Activated CD4-positive, alpha-beta T cell treated with anti-CD3 and anti-CD28 coated beads, Interleukin-2, amount 50 U/mL, for 48 hours (primary cell): ENCODE measurements around the gene RIIAD1.
"Not testable (repeated sequence)": the region's sequence is repeated elsewhere in the genome, so short reads cannot be mapped to it uniquely, and the experiment has no call there.

ENCODE experiments used
- DNase-seq, 2 experiments: peaks; one replicate each; pipeline ENCODE4 v3.0.0-alpha.2; 2020

Gene RIIAD1

DNA sequence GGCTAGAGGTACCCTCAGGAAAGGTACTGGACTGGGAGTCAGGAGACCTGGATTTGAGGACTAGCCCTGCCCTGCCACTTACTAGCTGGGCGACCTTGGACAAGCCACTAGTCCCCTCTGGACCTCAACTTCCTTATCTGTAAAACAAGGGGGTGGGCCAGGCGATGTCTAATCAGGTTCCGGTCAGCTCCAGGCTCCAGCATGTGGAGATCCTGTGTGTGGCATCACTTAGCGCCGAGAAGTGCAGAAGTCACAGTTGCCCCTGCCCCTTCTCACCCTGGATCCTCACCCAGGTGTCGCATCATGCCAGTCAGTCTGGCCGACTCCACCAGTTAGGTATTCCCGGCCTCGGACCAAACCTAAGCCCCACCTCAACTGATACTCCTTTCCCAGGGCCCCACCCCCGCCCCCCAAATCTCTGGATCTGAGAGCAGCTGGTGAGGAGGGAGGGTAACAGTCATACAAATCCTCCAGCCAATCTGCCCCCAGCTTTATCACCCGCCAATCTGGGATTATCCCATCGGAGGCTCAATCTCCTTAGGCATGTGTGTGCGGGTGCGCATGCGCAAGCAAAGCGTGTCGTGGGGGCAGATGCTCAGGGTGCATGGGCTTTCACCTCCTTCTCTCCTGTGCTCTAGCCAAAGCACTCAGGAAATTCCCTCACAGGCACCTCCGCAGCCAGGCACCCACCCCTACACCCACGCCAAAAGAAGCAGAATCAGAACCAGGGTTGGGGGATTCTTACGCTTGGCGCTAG, 10.1 kb upstream of the RIIAD1 start:
- no peak for DNase-seq

DNA sequence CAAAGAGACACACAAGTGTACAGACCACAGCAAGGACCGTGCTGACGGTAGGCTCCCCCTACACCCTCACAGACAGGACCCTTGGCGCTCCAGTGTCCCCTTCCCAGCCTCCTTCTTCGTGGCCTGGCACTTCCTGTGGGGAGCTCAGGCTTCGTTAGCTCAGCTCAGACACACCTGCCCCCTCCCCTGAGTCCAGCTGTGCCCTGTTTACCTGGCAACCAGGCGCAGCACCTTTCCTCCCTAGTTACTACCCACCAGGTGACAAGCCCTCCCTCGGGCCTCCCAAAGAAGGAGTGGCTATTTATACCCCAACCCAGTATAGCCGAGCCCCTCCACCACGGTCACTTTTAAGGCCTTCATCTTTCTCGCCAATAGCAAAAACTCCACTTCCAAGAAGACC, 9.4 kb upstream of the RIIAD1 start:
- no peak for DNase-seq

DNA sequence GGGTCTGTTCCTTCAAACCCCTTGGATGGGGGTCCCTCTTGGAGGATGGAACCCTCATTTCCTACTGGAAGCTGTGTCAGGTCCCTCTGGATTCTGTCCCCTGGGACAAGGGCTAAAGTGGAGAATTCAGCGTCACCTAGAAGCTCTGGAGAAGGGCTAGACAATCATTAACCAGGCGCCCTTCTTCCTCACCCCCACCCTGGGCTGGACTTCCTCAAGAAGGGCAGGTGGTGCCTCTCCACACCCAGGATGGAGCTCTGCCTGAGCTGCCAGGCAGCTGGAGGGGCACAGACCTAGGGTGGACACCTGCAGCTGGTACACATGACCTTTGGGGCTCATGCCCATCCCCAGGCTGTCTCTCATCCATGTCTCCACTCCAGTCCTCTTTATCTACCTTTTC, 8.3 kb upstream of the RIIAD1 start:
- DNase-seq, result no peak

DNA sequence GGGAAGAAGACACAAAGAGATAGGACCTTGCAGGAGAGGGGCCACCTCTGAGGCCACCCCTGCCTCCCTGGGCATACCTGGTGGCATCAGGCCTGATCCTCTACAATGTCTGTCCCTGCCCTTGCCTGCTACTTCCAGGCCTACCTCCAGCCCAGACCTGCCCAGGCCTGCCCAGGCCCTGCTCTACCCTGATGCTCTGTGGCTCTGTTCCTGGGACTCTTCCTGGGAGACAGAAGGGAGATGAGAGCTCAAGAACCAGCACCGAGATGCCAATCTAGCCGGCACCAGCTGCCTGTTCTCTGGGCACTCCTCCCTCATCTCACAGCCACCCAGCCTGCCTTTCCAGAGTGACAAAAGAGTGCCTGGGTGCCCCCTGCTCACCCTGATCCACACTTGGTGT, 7.4 kb upstream of the RIIAD1 start:
- DNase-seq, result no peak

DNA sequence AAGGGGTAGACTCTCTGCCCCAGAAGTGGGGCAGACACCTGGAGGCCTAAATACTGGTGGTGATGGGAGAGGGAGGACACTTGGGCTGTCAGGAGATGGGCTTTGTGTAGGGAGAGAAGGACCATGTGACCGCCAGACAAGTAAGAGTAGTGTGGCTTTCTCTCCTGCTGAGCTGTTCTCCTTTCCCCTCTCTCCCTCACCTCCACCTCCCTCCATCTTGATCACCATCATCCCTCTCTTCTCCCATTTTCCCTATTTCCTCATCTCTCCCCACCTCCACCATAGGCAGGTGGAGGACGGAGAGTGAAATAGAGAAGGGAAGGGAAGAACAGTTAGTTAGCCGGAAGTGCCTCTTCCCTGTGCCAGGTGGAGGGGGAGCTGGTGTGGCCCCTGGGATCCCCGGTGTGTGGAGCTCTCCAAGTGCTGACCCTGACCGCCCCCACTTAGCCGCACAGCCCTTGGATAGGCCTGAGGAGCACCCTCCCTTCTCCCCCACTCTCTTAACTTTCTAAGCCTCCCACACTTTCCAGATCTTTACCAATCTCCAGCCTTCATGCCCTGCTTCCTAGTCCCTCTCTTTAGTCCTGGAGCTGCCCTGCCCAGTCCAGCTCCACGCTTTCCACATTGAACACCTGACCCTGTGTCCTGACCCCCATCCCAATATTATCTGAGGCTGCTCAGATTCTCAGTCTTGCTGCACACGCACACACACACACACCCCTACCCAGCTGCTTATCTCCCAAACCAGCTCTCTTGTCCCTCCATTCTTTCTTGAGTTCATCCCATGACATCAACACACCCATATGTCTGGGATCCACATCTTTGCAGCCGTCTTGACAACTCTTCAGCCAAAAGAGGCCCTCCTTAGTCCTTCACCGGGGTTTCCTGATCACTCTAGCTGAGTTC, 6.2 kb upstream of the RIIAD1 start:
- DNase-seq, result no peak

DNA sequence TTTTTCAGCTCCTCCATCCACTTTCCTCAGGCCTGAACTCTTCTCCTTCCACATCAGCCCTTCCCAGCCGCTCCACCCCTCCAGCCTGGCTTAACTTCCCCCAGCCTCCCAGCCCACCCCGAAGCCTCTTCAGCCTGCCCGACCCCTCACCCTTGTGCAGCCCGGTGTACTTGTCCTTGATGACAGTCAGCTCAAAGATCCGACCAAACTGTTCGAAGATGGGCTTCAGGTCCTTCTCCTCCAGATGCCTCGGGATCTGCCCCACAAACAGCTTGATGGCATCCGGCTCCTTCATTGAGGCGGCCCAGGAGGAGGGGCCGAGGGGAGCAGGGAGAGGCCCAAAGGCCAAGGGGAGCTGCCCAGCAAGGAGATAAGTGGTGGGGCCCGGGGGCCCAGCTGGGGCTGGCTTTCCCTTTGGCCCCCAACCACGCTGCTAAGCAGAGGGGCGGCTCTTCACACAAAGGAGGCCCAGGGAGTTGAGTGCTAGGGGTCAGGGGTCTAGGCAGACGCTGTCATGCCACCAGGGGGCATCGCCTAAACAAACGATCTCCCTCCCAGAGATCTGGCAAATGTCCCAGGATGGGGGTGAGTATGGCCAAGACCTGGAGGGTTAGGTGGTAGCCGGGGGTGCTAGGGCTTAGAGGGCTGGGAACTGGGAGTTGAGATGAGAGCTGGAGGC, 5.5 kb upstream of the RIIAD1 start:
- no peak for DNase-seq

DNA sequence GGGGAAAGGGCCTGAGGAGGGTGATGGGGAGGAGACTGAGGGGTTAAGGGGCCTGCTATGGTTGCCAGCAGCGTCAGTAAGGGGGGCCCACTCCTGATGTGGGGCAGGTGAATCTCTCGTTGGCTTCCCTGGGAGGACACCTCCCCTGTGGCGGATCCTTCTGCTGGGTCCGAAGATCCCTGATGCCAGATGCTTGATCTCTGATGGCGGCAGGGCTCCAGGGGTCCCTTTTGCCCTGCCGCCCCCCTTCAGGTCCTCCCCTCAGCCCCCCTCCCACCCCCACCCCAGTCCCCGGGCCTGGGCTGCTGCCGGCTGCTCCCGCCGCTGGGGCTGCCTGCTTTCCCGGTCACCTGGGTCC, 4.9 kb upstream of the RIIAD1 start:
- no peak for DNase-seq

DNA sequence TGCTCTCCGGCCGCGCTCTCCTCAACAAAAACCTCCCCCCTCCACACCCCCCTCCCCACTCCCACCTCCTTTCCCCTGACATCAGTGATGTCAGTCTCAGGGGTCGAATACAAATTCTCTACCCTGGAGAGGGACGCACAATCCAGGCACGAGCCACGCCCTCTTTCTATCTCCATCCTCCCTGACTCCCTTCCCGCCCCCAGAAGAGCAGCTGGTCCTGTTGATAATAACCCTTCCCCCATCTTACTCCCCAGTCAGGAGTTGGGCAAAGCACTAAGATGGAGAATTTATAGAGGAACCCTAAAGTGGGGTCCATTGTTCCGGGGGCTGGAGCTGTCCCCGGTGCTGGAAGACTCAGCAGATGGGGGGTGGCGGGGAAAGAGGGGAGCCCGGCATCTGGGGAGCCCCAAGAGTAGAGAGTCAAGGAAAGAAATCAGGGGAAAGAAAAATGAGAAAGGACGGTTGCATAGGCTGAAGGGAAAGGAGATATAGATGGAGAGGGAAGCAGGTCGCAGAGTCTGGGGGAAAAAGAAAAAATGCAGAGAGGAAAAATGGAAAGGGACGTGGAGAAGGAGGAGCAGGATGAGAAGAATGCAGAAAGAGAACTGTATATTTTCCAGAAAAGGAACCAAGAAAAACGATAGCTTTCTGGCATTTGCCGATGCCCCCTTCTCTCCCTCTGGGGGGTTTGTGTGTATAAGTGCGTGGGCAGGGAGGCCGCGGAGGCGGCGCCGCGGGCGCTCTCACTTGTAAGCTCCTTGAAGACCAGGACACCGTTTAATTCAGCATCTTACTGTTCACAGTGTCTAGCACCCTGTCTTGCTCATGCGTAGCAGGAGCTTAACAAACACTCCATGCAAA, 4.3 kb upstream of the RIIAD1 start, which contains the start of gene CELF3:
Gene CELF3, minus strand, starts transcription at position 33 of the 861 bp plus-strand sequence. CDS start 783 bp downstream, outside the sequence.
- DNase-seq, result no peak

DNA sequence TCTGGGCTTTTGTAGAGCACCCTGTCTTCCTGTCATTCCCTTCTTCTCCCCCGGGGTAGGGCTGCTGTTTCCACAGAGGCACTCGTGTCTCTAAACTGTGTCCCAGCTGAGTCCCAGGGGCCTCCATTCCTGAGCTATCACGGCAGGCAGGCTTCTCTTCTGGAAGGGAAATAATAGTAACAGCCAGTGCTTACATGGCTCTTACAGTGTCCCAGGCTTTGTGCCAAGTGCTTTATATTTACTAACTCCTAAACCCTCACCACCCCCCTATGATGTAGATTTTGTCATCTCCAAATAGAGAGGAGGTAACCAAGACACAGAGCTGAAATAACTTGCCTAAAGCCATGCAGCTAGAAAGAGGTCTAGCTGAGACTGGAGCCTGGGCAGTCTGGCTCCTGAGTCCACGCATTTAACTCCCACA, 3.3 kb upstream of the RIIAD1 start:
- DNase-seq, result no peak

DNA sequence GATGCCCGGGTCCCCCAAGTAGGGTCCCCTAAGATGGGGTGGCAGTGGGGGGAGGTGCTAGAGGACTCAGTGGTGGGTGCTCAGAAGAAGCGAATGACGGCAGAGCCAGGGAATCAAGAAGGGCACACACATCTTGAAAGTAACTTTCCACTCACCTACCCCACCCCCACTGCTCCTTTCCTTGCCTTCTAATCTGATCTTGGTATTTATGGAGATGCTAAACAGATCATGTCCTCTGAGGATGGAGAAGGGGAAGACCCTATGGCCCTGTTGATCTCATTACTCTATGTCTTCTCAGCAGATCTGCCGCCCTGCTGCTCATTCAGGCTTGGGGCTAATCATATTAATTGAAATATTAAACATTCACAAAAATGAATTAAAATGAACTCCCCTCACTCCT, 2.7 kb upstream of the RIIAD1 start:
- DNase-seq, result no peak

DNA sequence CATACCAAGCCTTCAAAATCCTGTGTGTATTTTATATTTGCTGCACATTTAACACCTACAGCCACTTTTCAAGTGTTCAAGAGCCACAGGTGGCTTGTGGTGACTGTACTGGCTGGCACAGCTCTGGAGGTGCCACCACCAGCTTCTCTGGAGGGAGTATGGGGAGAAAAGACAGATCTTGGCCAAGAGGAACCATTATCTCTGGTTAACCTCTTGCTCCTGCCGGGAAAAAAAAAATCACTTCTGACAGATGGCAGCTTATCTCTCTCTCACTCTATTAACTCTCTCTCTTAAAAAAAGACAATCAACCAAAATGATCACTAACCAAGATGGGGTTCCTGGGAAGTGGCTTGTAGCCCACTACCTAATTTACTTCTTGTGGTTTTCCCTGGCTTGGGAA, 1.2 kb upstream of the RIIAD1 start:
- no peak for DNase-seq

DNA sequence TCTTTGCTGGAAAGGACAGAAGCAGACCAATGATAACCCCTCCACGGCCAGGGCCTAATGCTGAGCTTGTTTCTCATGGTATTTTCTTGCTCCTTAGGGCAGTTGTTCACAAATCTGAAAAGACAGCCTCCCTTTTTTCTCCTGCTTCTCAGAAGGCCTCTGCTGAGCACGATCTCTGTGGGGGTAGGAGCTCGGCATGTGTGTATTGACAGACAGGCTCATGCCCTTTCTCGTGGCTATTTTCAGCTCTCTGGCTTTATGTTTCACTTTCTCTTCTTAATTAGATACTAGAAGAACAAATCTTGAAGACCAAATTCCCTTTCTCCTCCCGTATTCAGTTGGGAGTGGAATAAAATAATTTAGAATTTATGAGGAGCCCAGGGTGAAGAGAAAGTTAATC, 768 bp upstream of the RIIAD1 start:
- DNase-seq, result no peak

DNA sequence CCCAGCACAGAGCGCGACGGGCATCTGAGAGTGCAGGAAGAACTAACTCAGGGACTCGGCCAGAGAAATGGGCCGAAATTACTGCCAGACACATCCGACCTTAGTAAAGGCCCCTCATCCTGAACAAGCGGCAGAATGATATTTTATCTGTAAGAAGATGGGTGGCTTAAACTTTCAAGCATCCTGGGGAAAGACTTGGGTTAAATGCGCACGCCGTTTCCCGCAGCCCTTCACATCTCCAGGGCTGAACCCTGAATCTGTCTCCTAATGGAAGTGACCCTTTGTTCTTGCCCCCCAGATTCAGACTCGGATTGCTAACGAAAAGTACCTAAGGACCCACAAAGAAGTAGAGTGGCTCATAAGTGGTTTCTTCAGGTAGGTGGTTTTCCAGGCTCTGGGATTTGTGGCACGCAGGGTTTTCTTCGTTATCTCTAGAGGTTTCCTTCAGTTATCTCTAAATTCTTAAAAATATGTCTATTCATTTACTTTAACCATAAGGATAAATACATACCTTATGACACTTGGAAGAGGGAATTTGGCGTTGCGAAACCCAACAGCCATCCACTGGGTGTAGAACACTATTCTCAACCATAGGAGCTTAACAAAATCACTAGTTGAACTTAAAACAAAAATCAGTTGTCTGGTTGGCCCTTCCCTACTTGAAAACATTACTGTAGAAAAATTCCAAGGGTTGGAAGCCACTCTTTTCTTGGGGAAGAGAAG, 627 bp downstream of the RIIAD1 start:
- no peak for DNase-seq

DNA sequence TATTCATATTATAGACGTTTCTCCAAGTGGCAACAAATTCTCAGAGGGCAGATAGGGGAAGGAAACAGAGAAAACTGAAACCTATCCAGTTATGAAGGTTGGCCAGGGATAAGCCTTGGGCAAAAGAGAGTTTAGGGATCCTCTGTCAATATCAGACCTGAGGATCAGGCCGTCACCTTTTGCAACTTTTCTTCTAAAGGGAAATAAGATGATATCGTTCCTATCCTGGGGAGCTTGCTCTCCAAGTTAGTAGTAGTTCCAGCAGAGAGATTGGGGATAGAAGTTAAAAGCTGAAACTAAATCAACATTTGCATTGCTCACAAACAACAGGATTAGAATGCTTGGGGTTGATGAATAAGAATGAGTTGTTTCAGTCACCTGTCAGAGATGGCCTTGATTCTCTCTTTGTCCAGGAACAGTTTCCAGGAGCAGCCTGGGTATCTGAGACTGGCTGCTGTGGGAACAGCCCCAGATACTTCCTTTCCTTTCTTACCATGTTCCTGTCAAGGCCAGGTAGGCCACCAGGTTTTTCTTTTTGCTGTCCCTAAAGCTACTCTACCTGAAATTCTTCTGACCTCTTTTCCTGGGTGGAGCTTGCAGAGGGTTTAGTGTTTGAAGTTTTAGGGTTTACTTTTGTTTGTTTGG, 2.5 kb downstream of the RIIAD1 start:
- no peak for DNase-seq

DNA sequence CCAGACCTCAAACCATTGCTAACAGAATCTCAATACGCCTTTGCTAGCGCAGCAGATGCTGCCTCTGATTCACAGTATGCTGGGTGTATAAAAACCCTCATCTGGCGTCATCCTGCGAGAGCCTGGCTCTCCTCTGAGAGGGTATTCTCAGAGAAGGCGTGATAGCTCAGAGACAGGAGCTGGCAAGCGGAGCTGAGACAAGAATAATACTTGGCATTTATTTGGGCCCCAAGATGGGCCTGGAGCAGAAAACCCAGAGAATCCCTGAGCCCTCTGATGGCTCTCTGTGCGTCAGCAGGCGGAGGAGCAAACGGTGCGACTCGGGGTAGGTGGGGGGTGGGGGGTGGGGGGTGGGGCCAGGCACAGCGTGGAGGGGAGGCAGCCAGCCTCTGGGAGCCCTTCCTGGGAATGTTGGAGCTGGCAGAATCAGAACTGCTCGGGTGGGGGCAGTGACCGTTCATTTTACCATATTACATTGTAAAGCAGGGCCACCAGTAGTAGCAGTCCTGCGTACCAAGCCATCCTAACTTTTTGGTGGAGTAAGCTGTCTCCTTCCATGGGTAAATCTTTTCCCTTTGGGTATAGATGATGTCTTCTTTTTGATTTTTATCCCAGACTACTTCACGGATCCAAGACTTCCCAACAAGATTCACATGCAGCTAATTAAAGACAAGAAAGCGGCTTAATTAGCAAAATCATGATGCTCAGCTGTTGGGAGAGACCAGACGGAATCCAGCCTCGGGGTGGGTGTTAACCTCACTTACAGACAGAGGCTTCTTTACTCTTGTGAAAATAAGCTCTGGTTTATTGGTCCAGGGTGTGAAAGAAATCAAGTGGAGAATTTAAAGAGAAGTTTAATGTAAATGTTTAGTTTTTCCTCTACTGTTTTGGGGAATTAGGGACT, 7.1 kb downstream of the RIIAD1 start:
- no peak for DNase-seq

DNA sequence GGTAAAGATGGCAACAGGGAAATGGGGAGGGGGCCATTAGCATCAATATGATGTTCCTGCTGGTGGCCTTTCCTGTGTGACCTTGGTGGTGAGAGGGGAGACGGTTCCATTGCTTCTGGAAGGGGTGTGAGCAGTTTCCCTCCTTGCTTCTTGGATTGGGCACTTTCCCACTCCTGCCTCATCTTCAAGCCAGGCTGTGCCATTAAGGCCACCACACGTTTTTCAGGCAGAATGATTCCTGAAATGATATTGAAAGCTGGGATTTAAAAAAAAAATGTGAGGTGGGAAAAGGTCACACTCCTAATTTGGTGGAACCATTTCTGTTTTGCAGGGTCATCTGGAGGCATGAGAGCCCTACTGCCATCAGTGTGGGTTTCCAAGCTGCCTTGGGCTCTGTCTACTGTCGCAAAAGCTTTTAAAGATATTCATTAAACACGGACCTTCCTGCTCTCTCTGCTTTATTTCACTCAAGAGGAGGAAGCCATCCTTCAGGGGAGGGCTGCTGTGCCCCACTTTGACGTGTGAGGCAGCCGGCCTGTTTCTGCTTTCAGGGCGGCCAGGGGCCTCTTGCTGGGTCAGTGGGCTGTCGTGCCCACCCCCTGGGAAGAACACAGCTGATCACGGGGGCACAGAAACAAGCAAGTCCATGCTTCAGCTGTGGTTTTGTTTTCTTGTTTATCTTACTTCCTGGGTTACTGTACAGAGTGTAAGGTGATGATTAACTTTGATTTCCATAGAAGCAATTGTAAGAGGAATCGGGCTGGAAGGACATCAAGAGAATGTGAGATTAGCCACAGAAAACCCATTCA, 8.0 kb downstream of the RIIAD1 start:
- DNase-seq, result no peak

DNA sequence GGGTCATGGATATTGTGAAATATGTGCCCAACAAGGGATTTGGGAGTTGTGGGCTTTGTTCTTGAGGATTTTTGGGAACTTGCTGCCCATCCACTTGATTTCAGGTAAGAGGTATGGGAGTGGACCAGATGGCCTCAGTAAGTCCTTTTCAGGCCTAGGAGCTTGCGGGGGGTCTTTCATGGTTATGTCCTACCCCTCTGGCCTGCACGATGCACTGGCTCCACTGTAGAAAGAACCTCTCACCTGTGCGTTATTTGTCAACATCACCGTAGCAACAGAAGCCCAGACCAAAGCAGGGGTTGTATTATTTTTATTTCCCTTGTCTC, 8.6 kb downstream of the RIIAD1 start:
- no peak for DNase-seq

DNA sequence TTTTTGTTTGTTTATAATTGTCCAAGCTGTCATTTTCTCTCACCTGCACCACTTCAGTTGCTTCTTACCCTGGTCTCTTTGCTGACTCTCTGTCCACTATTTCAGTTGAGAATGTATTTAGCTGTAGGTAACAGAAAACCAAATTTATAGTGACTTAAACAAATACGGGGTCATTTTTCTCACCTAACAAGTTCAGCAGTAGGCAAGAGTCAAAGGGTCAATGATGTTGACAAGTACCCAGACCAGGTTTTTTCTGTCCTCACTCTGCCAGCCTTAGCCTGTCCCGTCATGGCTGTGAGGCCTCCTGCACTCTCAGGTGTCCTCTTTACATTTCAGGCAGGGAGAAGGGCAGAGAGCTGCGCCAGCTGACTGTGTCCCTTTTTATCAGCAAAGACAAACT, 11.8 kb downstream of the RIIAD1 start:
- DNase-seq, result no peak

DNA sequence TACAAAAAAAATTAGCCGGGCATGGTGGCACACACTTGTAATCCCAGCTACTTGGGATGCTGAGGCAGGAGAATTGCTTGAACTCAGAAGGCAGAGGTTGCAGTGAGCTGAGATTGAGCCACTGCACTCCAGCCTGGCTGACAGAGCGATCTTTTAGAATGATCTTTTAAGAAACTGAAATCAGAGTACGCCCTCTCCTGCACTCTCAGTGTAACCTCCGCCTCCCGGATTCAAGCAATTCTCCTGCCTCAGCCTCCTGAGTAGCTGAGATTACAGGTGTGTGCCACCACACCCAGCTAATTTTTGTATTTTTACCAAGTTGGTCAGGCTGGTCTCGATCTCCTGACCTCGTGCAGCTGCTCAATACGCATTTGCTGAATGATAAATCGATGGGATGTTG, 12.7 kb downstream of the RIIAD1 start:
- not testable (repeated sequence) for DNase-seq

DNA sequence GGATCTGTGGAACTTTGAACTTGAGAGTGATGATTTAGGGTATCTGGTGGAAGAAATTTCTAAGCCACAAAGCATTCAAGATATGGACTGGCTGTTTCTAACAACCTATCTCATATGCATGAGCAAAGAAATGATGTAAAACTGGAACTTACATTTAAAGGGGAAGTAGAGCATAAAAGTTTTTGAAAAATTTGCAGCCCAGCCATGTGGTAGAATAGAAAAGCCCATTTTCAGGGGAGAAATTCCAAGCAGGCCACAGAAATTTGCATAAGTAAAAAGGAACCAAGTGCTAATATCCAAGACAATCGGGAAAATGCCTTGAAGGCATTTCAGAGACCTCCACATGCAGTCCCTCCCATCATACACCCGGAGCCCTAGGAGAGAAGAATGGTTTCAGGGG, 15.7 kb downstream of the RIIAD1 start:
- no peak for DNase-seq
